HG02623 (cell line): ENCODE data around the gene TCF20.

ENCODE experiments used
- ATAC-seq: cut with Tn5 transposase; IDR thresholded peaks from one replicate; pipeline ENCODE4 v1.9.1; 2021; ENCODE audit warnings: moderate library complexity; ENCODE audit not compliant: unreplicated experiment

Gene TCF20

GRCh38 chr22:42261296-42261695 lies 9.2 kb downstream of the TCF20 start:
- ATAC-seq = no peak

DNA sequence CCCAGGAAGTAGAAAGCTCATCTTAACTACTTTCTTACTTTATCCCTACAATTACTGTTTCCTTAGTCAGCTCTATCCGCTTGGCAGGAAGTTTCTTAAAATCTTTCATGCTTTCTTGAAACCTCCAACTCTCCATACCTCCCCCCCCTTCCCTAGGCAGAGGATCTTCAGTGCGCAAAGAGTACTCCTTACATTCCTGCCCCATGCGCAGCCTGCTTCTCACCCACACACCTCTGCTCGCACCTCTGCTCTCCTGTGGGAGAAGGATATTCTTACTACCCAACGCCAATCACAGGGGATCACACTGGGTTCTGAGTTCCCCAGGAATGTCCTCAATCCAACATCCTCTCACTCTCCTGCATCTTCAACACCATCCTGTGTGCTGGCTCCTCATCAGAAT lies 12.3 kb downstream of the TCF20 start:
- ATAC-seq = no peak

- no peak for ATAC-seq
These were observed 13.1 kb downstream of the TCF20 start for GRCh38 chr22:42257386-42257785.

GRCh38 chr22:42256930-42257329 lies 13.5 kb downstream of the TCF20 start:
- ATAC-seq = no peak

DNA sequence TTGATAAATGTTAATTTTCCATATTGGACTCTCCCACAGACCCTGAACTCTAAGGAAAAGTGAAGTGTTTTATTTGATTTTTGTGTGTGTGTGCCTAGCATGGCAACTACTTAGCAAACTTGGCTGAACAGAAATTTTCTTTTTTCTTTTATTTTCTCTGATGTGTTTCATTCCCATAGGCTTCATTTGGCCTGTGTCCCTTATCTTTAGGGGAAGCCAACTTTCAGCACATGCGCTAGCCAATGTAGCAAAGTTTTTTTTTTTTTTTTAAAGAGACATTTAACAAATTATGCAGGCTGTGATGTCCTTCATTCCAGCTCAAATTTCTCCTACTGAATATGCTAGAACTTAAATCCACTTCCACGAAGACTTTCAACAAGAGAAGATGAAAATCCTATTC lies 14.2 kb downstream of the TCF20 start:
- ATAC-seq = no peak

DNA sequence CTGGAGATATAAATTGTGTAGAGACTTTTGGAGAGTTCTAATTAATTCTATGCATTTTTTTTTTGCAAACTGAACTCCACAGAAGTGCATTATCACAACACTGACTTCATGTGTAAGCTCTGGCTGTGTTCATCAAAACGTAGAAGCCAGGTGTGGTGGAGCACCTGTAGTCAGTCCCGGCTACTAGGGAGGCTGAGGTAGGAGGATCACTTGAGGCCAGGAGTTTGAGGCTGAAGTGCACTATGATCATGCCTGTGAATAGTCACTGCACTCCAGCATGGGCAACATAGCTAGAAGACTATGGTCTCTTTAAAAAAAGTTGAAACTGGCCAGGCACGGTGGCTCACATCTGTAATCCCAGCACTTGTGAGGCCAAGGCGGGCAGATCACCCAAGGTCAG lies 20.6 kb downstream of the TCF20 start:
- ATAC-seq = no peak

DNA sequence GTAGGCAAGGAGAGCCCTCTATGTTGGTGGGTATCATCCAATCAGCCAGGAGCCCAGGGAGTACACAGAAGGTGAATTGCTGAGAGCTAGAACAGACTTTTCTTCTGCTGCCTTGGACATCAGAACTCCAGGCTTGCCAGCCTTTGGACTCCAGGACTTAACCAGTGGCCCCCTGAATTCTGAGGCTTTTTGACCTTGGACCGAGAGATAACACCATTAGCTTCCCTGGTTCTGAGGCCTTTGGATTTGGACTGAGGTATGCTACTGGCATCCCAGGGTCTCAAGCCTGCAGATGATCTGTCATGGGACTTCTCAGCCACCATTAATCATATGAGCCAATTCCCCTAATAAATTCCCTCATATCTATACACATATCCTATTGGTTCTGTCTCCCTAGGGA lies 21.5 kb downstream of the TCF20 start:
- ATAC-seq = no peak

GRCh38 chr22:42247596-42247995 lies 22.9 kb downstream of the TCF20 start:
- ATAC-seq = no peak

GRCh38 chr22:42243802-42244060 lies 26.7 kb downstream of the TCF20 start:
- no peak for ATAC-seq

GRCh38 chr22:42236848-42237247 lies 33.6 kb downstream of the TCF20 start:
- ATAC-seq = no peak

DNA sequence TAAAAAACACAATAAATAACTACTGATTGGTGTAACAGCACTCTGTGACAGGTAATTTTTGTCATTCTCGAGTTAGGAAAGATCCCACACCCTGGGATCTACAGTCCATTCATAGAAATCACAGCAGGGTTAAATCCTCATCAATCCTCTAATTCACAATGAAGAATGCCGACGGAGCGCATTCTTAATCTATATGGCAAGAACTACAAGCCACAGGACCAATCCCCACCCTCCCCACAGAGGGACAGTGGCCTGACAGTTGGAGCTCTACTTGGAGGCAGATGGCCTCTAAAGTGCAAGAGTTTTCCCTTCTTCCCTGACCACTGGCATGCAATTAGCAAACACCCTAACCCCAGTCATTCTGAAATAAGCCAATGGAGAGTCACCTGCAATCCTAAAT lies 34.2 kb downstream of the TCF20 start:
- no peak for ATAC-seq

DNA sequence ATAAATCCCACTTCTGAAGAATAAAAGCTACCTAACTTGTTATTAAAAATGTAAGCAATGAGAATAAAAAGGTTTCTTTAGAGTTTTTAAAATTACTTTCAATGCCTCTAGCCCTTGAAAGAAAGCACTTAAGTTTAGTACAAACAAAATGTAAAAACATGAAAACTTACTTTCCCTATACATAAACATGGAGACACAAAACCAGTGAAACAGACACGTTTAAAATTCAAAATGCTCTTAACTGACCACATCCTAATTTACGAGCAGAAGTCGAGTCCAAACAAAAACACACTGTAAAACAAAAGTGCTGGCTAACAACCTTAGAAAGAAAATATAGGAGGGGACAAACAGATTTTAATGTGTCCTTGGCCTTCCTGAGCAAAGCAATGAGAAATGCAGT lies 36.6 kb downstream of the TCF20 start:
- ATAC-seq = no peak

GRCh38 chr22:42231929-42232328 lies 38.5 kb downstream of the TCF20 start:
- no peak for ATAC-seq

DNA sequence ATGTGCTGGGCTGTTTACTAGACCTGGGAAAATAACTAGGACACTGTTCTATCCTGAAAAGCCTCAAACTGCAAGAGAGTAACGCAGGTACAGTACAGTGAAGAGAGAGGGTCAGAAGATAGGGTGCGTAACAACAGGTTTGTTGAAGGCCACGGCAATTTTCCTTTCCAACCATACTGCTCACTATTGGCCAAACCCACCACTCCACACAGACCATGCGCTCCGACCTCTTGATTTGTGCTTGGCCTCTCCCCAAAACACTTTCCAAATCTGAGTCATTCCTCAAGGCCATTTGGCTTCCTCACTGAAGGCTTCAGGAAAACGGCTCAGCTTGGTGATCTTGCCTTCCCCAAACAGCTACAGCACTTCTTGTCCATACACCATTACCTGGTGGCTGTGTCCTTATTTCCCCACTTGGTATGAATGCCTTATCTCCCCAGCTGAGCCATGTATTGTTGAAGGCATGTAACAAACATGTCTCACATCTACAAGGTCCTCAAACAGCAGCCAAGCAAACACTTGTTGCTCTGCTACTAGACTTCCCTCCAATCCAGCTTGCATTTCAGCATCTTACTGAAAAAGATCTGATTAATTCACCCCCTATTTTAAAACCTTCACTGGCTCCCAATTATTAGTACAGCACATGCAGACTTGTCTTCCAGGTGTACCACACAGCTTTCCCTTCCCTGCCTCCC lies 40.9 kb downstream of the TCF20 start:
- no peak for ATAC-seq

- no peak for ATAC-seq
These were observed 42.0 kb downstream of the TCF20 start for GRCh38 chr22:42228483-42228882.

DNA sequence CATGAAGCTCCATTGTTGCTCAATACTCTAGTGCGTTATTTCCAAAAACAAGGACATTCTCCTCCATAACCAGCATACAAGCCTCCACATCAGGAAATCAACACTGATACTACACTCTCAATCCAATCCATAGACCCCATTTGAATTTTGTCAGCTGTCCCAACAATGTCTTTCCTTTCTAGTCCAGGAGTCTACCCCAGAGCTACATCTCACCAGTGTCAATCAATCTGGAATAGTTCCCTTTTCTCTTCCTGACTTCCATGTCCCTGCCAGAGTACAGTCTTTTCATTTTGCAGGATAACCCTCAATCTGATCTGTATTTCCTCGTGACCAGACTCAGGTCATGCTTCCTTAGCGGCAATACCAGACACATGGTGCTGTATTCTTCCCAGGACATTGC lies 43.0 kb downstream of the TCF20 start:
- ATAC-seq = no peak

DNA sequence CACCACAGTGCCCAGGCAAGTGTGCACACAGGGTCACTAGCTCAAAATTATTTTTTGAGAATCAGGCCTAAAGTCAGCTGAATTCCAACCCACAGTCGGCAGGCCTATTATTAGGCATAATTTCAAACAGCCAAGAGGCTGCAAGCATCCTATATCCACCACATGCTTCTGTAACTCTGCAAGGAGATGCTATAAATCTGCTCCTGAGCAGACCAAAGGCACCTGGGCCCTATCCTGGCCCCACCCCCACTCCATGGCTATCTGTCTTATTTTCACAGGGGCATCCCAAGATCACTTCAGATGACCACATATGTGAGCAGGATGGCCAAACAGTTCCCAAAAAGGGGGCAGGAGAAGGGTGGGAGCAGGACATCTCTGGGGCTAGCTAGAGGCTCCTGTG lies 44.6 kb downstream of the TCF20 start:
- ATAC-seq = no peak

DNA sequence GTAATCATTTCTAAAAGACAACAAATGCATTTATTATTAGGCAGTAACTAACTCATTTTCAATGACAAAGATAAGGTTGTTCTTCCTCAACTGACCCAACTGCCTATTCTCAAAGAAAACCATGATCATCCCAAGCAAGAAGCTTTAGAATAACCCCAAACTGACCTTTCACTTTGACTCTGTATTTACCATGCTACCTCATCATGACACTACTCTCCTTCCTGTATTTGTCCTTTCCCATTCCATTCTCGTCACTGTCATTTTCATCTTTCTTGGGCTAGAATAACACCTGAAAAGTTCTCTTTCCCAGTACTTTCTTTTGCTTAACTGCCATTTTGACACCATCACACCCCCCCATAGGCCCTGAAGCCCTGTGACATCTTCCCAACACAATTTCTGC lies 48.3 kb downstream of the TCF20 start:
- ATAC-seq = no peak
